ENCODE measurements around the gene RINT1.
"Not testable (repeated sequence)": the region's sequence is repeated elsewhere in the genome, so short reads cannot be mapped to it uniquely, and the experiment has no call there.

RINT1 gene

GRCh38 chr7:105596866-105597265 is 64.9 kb downstream of the RINT1 start:
- no peak for FAIRE-seq

DNA sequence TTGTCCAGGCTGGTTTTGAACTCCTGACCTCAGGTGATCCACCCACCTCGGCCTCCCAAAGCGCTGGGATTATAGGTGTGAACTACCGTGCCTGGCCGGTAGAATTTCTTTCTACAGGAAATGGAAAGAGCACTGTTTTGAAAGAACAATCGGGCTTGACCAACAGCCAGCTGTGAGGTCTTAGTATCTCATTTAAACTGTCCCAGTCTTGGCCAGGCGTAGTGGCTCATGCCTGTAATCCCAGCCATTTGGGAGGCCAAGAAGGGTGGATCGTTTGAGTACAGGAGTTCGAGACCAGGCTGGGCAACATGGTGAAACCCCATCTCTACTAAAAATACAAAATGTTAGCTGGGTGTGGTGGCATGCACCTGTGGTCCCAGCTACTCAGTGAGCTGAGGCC is 67.1 kb downstream of the RINT1 start:
- not testable (repeated sequence) for DNase-seq (ENCODE audit: insufficient read length, low spot score); FAIRE-seq

More at GRCh38 chr7:105596866-105597265, 64.9 kb downstream of the RINT1 start:
- DNase-seq (ENCODE audit: insufficient read length, low spot score), result no peak

DNA sequence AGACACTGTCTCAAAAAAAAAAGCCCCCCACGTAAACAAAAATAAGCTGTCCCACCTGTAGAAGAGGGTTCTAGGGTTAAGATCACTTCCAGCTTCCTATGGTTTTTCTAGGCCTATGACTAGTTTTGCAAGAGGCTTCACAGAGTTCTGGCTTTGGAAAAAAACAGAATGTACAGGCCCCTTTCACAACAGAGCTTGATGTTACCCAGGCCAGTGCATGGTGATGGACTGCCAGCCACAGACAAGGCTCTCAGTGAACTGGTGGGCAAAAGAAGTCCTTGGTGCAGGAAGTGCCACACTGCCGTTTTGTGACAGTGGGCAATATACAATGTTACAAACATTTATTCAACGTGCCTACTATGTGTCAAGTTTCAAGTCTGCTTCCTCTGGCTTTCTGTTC is 67.5 kb downstream of the RINT1 start:
- FAIRE-seq (no peak), DNase-seq (ENCODE audit: insufficient read length, low spot score) (no peak)

DNA sequence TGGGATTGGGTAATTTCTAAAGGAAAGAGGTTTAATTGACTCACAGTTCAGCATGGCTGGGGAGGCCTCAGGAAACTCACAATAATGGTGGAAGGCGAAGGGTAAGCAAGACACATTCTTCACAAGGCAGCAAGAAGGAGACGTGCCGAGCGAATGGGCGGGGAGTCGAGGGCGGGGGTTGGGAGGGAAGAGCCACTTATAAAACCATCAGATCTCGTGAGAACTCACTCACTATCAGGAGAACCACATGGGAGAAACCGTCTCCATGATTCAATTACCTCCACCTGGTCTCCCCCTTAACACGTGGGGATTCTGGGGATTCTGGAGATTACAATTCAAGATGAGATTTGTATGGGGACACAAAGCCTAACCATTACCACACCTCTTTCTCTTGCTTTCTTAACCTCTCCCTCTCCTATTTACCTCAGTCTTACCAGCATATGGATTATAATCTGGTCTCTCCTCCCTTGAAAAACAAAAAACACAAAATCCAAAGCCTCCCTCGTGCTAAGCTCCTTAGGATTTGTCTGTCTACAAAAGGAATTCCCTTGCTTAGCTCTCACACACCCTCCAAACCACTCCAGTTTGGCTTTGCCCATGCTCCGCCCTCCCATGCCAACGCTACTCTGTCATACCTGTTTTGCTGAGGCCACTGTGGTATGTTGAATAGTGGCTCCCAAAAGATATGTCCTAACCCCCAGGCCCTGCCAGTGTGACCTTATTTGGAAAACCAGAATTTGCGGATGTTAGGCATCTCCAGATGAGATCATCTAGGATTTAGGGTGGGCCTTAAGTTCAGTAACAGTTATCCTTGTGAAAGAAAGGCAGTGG is 68.9 kb downstream of the RINT1 start:
- FAIRE-seq, result no peak
- no peak for DNase-seq (ENCODE audit: insufficient read length, low spot score)

- no peak for FAIRE-seq
Observed at GRCh38 chr7:105602325-105603305, 70.6 kb downstream of the RINT1 start.

GRCh38 chr7:105610165-105610930 is 78.3 kb downstream of the RINT1 start:
- FAIRE-seq (no peak), DNase-seq (ENCODE audit: insufficient read length, low spot score) (no peak)

More at GRCh38 chr7:105602325-105603305, 70.6 kb downstream of the RINT1 start:
- DNase-seq (ENCODE audit: insufficient read length, low spot score), result no peak

- DNase-seq (ENCODE audit: insufficient read length, low spot score) (no peak), FAIRE-seq (no peak)
Observed at GRCh38 chr7:105611856-105612775, 80.1 kb downstream of the RINT1 start.

- DNase-seq (ENCODE audit: insufficient read length, low spot score), result no peak
- FAIRE-seq, result no peak
Observed at GRCh38 chr7:105612806-105613205, 80.8 kb downstream of the RINT1 start.

DNA sequence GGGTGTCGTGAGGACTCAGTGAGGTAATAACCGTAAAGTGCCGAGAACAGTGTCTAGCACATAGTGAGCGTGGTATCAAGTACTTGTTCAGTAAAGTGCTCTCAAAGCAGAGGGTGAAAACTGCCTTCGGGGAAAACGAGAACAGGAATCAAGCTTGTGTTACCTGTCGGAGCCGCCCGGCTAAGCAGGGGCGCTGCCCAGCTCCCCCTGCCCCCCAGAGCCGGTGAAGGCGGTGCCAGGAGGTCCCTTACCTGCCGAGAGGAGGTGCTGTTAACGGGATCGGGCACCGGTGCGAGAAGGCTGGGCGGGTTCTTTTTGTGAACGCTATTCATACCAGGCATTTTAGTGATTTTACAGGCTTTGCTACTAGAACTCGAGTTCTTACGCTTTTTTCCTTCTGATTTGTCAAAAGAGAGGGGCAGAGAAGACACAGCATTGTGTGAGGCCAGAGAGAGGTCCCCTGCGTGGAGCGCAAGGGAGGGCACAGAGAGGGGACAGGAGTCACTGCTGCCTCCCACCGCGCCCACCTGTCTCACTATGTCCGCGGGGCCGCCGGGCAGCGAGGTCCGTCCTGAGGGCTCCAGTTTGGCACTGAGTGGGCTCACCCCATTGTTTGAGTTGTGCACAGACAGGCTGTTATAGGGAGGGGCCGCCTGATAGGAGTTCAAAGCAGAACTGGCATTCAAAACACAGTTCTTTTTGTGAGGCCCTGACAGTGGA is 81.8 kb downstream of the RINT1 start:
- FAIRE-seq, result no peak
- DNase-seq (ENCODE audit: insufficient read length, low spot score), result no peak

DNA sequence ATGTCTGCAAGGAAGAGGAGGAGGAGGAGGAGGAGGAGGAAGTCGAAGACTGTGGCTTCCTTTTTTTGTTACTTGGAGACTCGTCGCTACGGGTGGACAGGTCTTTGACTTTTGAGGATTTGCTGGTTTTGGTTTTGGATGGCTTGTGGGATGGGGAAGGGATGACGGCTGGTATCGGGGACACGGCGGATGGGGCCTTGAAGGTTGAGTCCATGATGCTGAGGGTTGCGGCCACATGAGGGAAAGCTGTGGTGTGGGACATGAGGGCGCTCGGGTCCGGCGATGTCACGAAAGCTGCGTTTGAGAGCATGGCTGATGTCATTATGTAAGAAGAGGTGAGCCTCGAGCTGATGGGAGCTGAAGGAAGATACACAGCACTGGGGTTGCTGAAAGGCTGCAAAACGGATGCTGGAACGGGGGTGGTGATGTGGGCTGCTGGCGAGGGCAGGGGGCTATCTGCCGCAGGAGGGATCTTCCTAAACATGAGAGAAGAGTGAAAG is 82.4 kb downstream of the RINT1 start:
- no peak for DNase-seq (ENCODE audit: insufficient read length, low spot score)

More for the DNA sequence above, 82.4 kb downstream of the RINT1 start:
- FAIRE-seq, result no peak

Data from HTR-8/SVneo (cell line).